Naive thymus-derived CD4-positive, alpha-beta T cell (primary cell): Measurements from ENCODE around the gene QSOX2. TPM values are rescaled to one million over a fixed set of nuclear protein-coding genes. Genes with fewer than 3 reads are reported as not detected.
"Not testable (repeated sequence)": the region's sequence is repeated elsewhere in the genome, so short reads cannot be mapped to it uniquely, and the experiment has no call there.

Experiments
- ATAC-seq: fragments of 150-1000 bp; cut with Tn5 transposase; 2 replicates; pipeline ENCODE4 v1.10.0; 2021; ENCODE audit warnings: mild to moderate bottlenecking, moderate library complexity
- CTCF ChIA-PET: fragments of 350-600 bp; sonication (Branson Sonifier 250); formaldehyde crosslinking; loops from one replicate; lab custom pipeline; 2021; ENCODE audit warnings: antibody characterized with exemption; lab: Charles Lee
- POLR2A ChIA-PET: fragments of 350-600 bp; sonication (Branson Sonifier 250); formaldehyde crosslinking; loops from one replicate; lab custom pipeline; 2021; ENCODE audit warnings: antibody characterized with exemption, inconsistent platforms; lab: Charles Lee
- DNase-seq, 9 donors: peaks; one replicate each; pipeline versions ENCODE4 v3.0.0 to v3.0.0-alpha.2; 2020 to 2022; ENCODE audit warnings: mixed read lengths in 1 of 9
- H3K27ac ChIP-seq: one replicate; pipeline ENCODE4 v1.7.0; 2013; ENCODE audit warnings: mild to moderate bottlenecking, low read depth, low read length, moderate library complexity
- H3K27me3 ChIP-seq, 2 donors: one replicate each; pipeline ENCODE4 v1.7.0; 2013; ENCODE audit warnings: low read length in 2 of 2, mild to moderate bottlenecking in 2 of 2, moderate library complexity in 2 of 2; ENCODE audit not compliant: control insufficient read depth in 2 of 2, insufficient read depth in 2 of 2
- H3K36me3 ChIP-seq, 3 experiments: 1 replicate in 2 of 3; 2 replicates in 1 of 3; pipeline ENCODE4 v1.7.0; 2013; ENCODE audit warnings: low read length in 3 of 3, mild to moderate bottlenecking in 3 of 3, moderate library complexity in 1 of 3; ENCODE audit not compliant: insufficient read depth in 3 of 3, control insufficient read depth in 2 of 3
- H3K4me1 ChIP-seq, 2 donors: one replicate each; pipeline ENCODE4 v1.7.0; 2013; ENCODE audit warnings: low read length in 2 of 2, mild to moderate bottlenecking in 2 of 2, moderate library complexity in 1 of 2; ENCODE audit not compliant: control insufficient read depth in 2 of 2, insufficient read depth in 2 of 2
- H3K4me3 ChIP-seq: 2 replicates; pipeline ENCODE4 v1.7.0; 2013; ENCODE audit warnings: mild to moderate bottlenecking, low read length
- H3K9me3 ChIP-seq, 3 experiments: 1 replicate in 2 of 3; 2 replicates in 1 of 3; pipeline ENCODE4 v1.7.0; 2013; ENCODE audit warnings: low read length in 3 of 3; ENCODE audit not compliant: control insufficient read depth in 2 of 3
- H3K27ac Mint-ChIP-seq, 9 donors: one replicate each; pipeline ENCODE4 v1.8.0; 2020 to 2022; ENCODE audit warnings: mixed read lengths in 9 of 9, mild to moderate bottlenecking in 8 of 9, moderate library complexity in 5 of 9, inconsistent platforms in 2 of 9
- H3K27me3 Mint-ChIP-seq, 5 donors: one replicate each; pipeline ENCODE4 v1.8.0; 2021 to 2022; ENCODE audit warnings: mixed read lengths in 5 of 5, mild to moderate bottlenecking in 1 of 5
- H3K36me3 Mint-ChIP-seq, 5 donors: one replicate each; pipeline ENCODE4 v1.8.0; 2020 to 2022; ENCODE audit warnings: mixed read lengths in 5 of 5, mild to moderate bottlenecking in 3 of 5, inconsistent platforms in 1 of 5
- H3K4me1 Mint-ChIP-seq, 7 donors: one replicate each; pipeline ENCODE4 v1.8.0; 2020 to 2022; ENCODE audit warnings: mixed read lengths in 7 of 7, mild to moderate bottlenecking in 3 of 7, inconsistent platforms in 1 of 7
- H3K4me3 Mint-ChIP-seq, 10 donors: one replicate each; pipeline ENCODE4 v1.8.0; 2020 to 2022; ENCODE audit warnings: mild to moderate bottlenecking in 10 of 10, mixed read lengths in 10 of 10, moderate library complexity in 6 of 10, inconsistent platforms in 2 of 10
- H3K9me3 Mint-ChIP-seq, 11 donors: one replicate each; pipeline ENCODE4 v1.8.0; 2020 to 2022; ENCODE audit warnings: mixed read lengths in 11 of 11, mild to moderate bottlenecking in 4 of 11, inconsistent platforms in 1 of 11, moderate library complexity in 1 of 11
- intact Hi-C, 2 donors: fragments of 100-400 bp; cut with micrococcal nuclease; formaldehyde crosslinking; loops; one replicate each; pipeline ENCODE4 v1.15.1; 2023
- polyA plus RNA-seq, 2 donors: library from polyadenylated mRNA; unstranded; fragments of 300-500 nt; fragmentation: Illumina TruSeq; gene quantifications; one replicate each; pipeline ENCODE4 v1.2.3, GENCODE V29; 2021
- total RNA-seq, 6 experiments: library from RNA in 5 of 6; stranded (reverse) in 5 of 6; gene quantifications; 1 replicate in 5 of 6; 2 replicates in 1 of 6; pipeline ENCODE4 v1.2.3 and lab custom pipeline; 2021 to 2026

QSOX2 gene
- total and polyA plus RNA-seq, 7 experiments from 2014 or later, result 0.26 to 15.9 (median 11.9) TPM

GRCh38 chr9:136237486-136238341 is 7.9 kb downstream of the QSOX2 start:
- ATAC-seq (no peak), DNase-seq (no peak)
- H3K9me3 Mint-ChIP-seq, result peaks cover 0 to 2% (median 0%) of the 10 kb centered on the region in 11 donors
- intact Hi-C loops, result no loop called here
- no peaks in the 10 kb centered on the region for H3K27me3 Mint-ChIP-seq
- peaks cover 24 to 54% (median 27%) of the 10 kb centered on the region in 7 donors for H3K4me1 Mint-ChIP-seq
- Histone ChIP-seq H3K4me3 (no peak overlapping the region), H3K9me3 (no peaks in the 10 kb centered on the region), H3K27ac (no peak overlapping the region), H3K4me1 (peaks cover 0 to 4% of the 10 kb centered on the region in 2 donors), H3K27me3 (no peaks in the 10 kb centered on the region), H3K36me3 (peaks cover 0 to 23% (median 0%) of the 10 kb centered on the region in 3 experiments)
- CTCF ChIA-PET, result no interaction called here
- H3K36me3 Mint-ChIP-seq, result peaks cover 0 to 18% (median 4%) of the 10 kb centered on the region in 5 donors
- peak overlapping the region in 1 of 10 donors; percentile 43 for H3K4me3 Mint-ChIP-seq
- H3K27ac Mint-ChIP-seq, result no peak overlapping the region
- POLR2A ChIA-PET, result interaction anchor here (0.8 kb wide), 1 partner anchor 20 kb away, joined by 3 read pairs; no protein-coding TSS in a partner anchor

GRCh38 chr9:136236471-136237410 is 8.9 kb downstream of the QSOX2 start:
- H3K4me1 Mint-ChIP-seq, result peaks cover 29 to 57% (median 35%) of the 10 kb centered on the region in 7 donors
- H3K9me3 Mint-ChIP-seq, H3K4me3 ChIP-seq, CTCF ChIA-PET, H3K9me3 ChIP-seq, ATAC-seq, H3K27me3 ChIP-seq, POLR2A ChIA-PET, H3K27ac ChIP-seq, intact Hi-C loops, H3K27ac Mint-ChIP-seq, H3K27me3 Mint-ChIP-seq, DNase-seq, H3K4me3 Mint-ChIP-seq, H3K4me1 ChIP-seq: not testable (repeated sequence)
- peaks cover 0 to 23% (median 0%) of the 10 kb centered on the region in 3 experiments for H3K36me3 ChIP-seq
- H3K36me3 Mint-ChIP-seq, result peaks cover 3 to 18% (median 4%) of the 10 kb centered on the region in 5 donors

- Mint-ChIP-seq H3K27ac (no peak overlapping the region), H3K4me1 (peaks cover 25 to 53% (median 42%) of the 10 kb centered on the region in 7 donors), H3K9me3 (peaks cover 0 to 2% (median 0%) of the 10 kb centered on the region in 11 donors), H3K36me3 (peaks cover 3 to 18% (median 4%) of the 10 kb centered on the region in 5 donors), H3K4me3 (no peak overlapping the region), H3K27me3 (no peaks in the 10 kb centered on the region)
- DNase-seq (no peak), ATAC-seq (no peak)
- no peak overlapping the region for H3K4me3 ChIP-seq
- POLR2A ChIA-PET, result no interaction called here
- peaks cover 0 to 23% (median 0%) of the 10 kb centered on the region in 3 experiments for H3K36me3 ChIP-seq
- H3K27me3 ChIP-seq, result no peaks in the 10 kb centered on the region
- CTCF ChIA-PET, result no interaction called here
- H3K4me1 ChIP-seq, result peaks cover 0 to 9% of the 10 kb centered on the region in 2 donors
- H3K27ac ChIP-seq, result no peak overlapping the region
- intact Hi-C loops, result no loop called here
- no peaks in the 10 kb centered on the region for H3K9me3 ChIP-seq
Observed at GRCh38 chr9:136235709-136236455, 9.7 kb downstream of the QSOX2 start.

- CTCF ChIA-PET, result interaction anchor here (0.7 kb wide), 1 partner anchor 18 kb away, joined by 3 read pairs; no protein-coding TSS in a partner anchor
- Mint-ChIP-seq H3K36me3 (peaks cover 3 to 18% (median 4%) of the 10 kb centered on the region in 5 donors), H3K27ac (peak overlapping the region in 2 of 9 donors; percentile 12 to 30), H3K4me1 (peaks cover 25 to 53% (median 43%) of the 10 kb centered on the region in 7 donors), H3K27me3 (no peaks in the 10 kb centered on the region), H3K4me3 (peak overlapping the region in 1 of 10 donors; percentile 60), H3K9me3 (peaks cover 0 to 2% (median 0%) of the 10 kb centered on the region in 11 donors)
- POLR2A ChIA-PET, result no interaction called here
- Histone ChIP-seq H3K4me3 (no peak overlapping the region), H3K27ac (no peak overlapping the region), H3K4me1 (peaks cover 0 to 9% of the 10 kb centered on the region in 2 donors), H3K27me3 (no peaks in the 10 kb centered on the region), H3K9me3 (no peaks in the 10 kb centered on the region), H3K36me3 (peaks cover 0 to 23% (median 0%) of the 10 kb centered on the region in 3 experiments)
- DNase-seq (no peak), ATAC-seq (no peak)
- intact Hi-C loops, result no loop called here
Observed at GRCh38 chr9:136235171-136235570, 10.4 kb downstream of the QSOX2 start.

GRCh38 chr9:136234597-136234996 is 11.0 kb downstream of the QSOX2 start:
- ChIA-PET POLR2A (interaction anchor here (0.5 kb wide), 1 partner anchor 113 kb away, joined by 3 read pairs; no protein-coding TSS in a partner anchor), CTCF (interaction anchor here (0.7 kb wide), 1 partner anchor 18 kb away, joined by 3 read pairs; no protein-coding TSS in a partner anchor)
- peaks cover 0 to 23% (median 0%) of the 10 kb centered on the region in 3 experiments for H3K36me3 ChIP-seq
- H3K9me3 Mint-ChIP-seq, result peaks cover 0 to 2% (median 0%) of the 10 kb centered on the region in 11 donors
- H3K27me3 Mint-ChIP-seq, result no peaks in the 10 kb centered on the region
- H3K4me3 ChIP-seq, result no peak overlapping the region
- H3K27ac Mint-ChIP-seq, result peak overlapping the region in 1 of 9 donors; percentile 30
- intact Hi-C loops, result no loop called here
- peaks cover 24 to 53% (median 45%) of the 10 kb centered on the region in 7 donors for H3K4me1 Mint-ChIP-seq
- no peaks in the 10 kb centered on the region for H3K27me3 ChIP-seq
- peak overlapping the region in 2 of 10 donors; percentile 53 to 60 for H3K4me3 Mint-ChIP-seq
- H3K9me3 ChIP-seq, result no peaks in the 10 kb centered on the region
- DNase-seq, result no peak
- peaks cover 0 to 9% of the 10 kb centered on the region in 2 donors for H3K4me1 ChIP-seq
- no peak for ATAC-seq
- H3K27ac ChIP-seq, result no peak overlapping the region
- H3K36me3 Mint-ChIP-seq, result peaks cover 3 to 18% (median 4%) of the 10 kb centered on the region in 5 donors
